Measurements from ENCODE around the gene LAMA4.
A peak's percentile ranks its signal among the peaks of the same experiment; 100 is the strongest.

LAMA4 gene

GRCh38 chr6:112253841-112254816 lies at the start of gene LAMA4:
TSS of gene LAMA4 (minus strand) at chr6:112254567. CDS start at chr6:112254150, 417 bp downstream.
- DNase-seq (ENCODE audit: low read depth), result peak; percentile 70

GRCh38 chr6:112302142-112302705 lies 47.9 kb upstream of the LAMA4 start:
- no peak for DNase-seq (ENCODE audit: low read depth)

GRCh38 chr6:112300896-112301295 lies 46.5 kb upstream of the LAMA4 start:
- no peak for DNase-seq (ENCODE audit: low read depth)

- peak; percentile 85 for DNase-seq (ENCODE audit: low read depth)
Measured at GRCh38 chr6:112298816-112299281, 44.5 kb upstream of the LAMA4 start.

GRCh38 chr6:112298021-112298745 lies 43.8 kb upstream of the LAMA4 start:
- peak; percentile 85 for DNase-seq (ENCODE audit: low read depth)

- DNase-seq (ENCODE audit: low read depth), result no peak
Measured at GRCh38 chr6:112296694-112297093, 42.3 kb upstream of the LAMA4 start.

GRCh38 chr6:112296122-112296521 lies 41.8 kb upstream of the LAMA4 start:
- DNase-seq (ENCODE audit: low read depth), result peak; percentile 75

GRCh38 chr6:112291161-112291762 lies 36.9 kb upstream of the LAMA4 start:
- no peak for DNase-seq (ENCODE audit: low read depth)

GRCh38 chr6:112289038-112289566 lies 34.7 kb upstream of the LAMA4 start:
- DNase-seq (ENCODE audit: low read depth), result no peak

GRCh38 chr6:112288475-112288874 lies 34.1 kb upstream of the LAMA4 start:
- DNase-seq (ENCODE audit: low read depth), result peak; percentile 12

GRCh38 chr6:112287577-112288225 lies 33.3 kb upstream of the LAMA4 start:
- DNase-seq (ENCODE audit: low read depth), result no peak

GRCh38 chr6:112286500-112287144 lies 32.3 kb upstream of the LAMA4 start:
- no peak for DNase-seq (ENCODE audit: low read depth)

GRCh38 chr6:112286010-112286409 lies 31.6 kb upstream of the LAMA4 start:
- no peak for DNase-seq (ENCODE audit: low read depth)

- no peak for DNase-seq (ENCODE audit: low read depth)
Measured at GRCh38 chr6:112284603-112285002, 30.2 kb upstream of the LAMA4 start.

GRCh38 chr6:112283621-112284020 lies 29.3 kb upstream of the LAMA4 start:
- no peak for DNase-seq (ENCODE audit: low read depth)

GRCh38 chr6:112281821-112282615 lies 27.7 kb upstream of the LAMA4 start:
- peak; percentile 83 for DNase-seq (ENCODE audit: low read depth)

GRCh38 chr6:112279031-112279935 lies 24.9 kb upstream of the LAMA4 start:
- no peak for DNase-seq (ENCODE audit: low read depth)

GRCh38 chr6:112275365-112275764 lies 21.0 kb upstream of the LAMA4 start:
- DNase-seq (ENCODE audit: low read depth), result no peak

GRCh38 chr6:112274774-112275173 lies 20.4 kb upstream of the LAMA4 start:
- no peak for DNase-seq (ENCODE audit: low read depth)

Data from ELR (cell line).